CD4-positive, alpha-beta T cell treated with Interleukin-6 at 100 ng/mL for 8 hours (primary cell): ENCODE measurements around the gene PIK3C3.
"Not testable (repeated sequence)": the region's sequence is repeated elsewhere in the genome, so short reads cannot be mapped to it uniquely, and the experiment has no call there.

Experiments
- DNase-seq: peaks from one replicate; pipeline ENCODE4 v3.0.0-alpha.2; 2020; ENCODE audit warnings: mixed read lengths, low spot score

Gene PIK3C3

DNA sequence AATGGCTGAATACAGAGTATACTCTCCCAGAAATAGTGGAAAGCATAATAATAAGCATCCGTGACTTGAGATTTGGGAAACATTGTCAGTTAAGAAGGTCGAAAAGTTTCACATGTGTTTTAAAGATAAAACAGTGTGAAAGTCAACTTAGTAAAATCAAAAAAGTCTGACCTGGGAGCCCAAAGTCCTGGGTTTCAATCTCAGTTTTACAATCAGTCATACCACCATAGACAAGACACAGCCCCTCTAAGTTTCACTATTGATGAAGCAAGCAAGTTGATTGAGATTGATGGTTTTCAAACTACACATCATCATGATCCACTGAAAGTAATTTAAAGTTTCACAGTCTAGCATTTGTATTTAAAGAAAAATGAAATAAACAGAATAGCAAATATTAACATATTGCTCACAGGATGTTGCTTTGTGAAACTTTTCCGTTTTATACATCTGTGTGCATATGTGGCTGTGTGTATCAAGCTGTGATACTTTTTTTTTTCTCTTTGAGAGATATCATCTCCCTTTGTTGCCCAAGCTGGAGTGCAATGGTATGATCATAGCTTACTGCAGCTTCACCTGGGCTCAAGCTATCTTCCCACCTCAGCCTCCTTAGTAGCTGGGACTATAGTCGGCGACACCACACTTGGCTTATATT, 71.1 kb downstream of the PIK3C3 start:
- DNase-seq: no peak

- peak; percentile 25 for DNase-seq
Measured at GRCh38 chr18:42028247-42028832, 73.3 kb downstream of the PIK3C3 start.

GRCh38 chr18:42029092-42029491, 74.1 kb downstream of the PIK3C3 start:
- no peak for DNase-seq

DNA sequence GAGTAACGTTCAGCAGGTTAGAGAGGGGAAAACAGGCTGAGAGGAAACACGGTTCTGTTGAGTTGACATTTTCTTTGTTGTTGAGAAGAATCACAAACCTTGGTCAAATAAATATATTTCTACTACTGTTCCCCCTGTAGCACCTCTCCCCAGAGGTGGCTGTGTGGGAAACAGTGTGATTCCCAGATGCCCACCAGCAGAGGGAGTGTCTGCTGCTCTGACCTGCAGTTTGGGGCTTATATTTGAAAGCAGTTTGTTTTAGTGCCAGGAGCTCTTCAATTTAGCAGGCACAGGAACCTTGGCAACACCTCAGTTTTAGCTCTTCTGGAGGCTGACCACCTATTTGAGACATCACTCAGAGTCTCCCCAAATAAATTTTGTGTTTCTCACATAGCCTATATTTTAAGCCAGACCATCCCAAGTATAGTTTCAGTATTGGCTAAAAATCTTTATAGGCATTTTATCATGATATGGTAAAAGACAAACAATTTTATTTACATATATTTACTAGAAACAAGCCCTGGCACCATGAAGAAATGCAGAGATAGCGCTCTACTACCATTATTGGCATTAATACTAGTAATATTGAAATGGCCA, 75.7 kb downstream of the PIK3C3 start:
- DNase-seq: no peak

DNA sequence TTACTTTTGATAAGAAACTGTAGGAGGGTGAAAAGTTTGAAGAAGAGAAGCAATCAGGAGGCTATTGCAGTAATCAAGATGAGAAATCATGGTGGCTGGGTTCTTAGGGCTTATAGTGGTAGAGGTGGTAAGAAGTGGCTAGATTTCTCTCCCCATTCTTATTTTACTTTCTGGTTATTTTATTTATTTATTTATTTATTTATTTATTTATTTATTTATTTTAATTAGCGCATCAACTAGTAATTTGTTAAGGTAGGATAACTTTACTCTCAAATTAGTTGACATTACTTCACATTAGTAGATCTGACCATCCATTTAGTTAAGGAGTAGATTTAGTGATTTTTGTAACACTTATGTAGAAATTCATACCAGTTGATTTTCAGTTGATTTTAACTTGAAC, 77.4 kb downstream of the PIK3C3 start:
- DNase-seq: no peak

- DNase-seq: no peak
Measured at GRCh38 chr18:42033137-42033810, 78.2 kb downstream of the PIK3C3 start.

DNA sequence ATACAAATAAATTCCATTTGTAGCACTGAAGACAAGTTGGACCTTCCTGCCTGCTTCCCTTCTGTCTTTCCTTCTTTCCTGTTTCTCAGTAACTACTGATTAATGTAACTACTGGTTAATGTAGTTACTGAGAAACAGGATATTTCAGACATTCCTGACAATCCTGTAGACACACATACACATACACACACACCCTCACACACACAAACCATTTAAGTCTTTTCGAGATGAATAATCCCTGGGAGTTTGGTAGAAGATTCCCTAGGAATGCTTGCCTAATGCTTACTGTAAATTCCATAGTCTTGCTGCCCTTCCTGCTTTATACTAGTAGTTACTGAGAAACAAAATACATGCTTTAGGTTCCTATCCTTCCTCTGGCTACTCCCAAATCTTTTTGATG, 83.9 kb downstream of the PIK3C3 start:
- DNase-seq: no peak

- no peak for DNase-seq
Measured at GRCh38 chr18:42039396-42039795, 84.4 kb downstream of the PIK3C3 start.

- DNase-seq: no peak
Measured at GRCh38 chr18:42041793-42042192, 86.8 kb downstream of the PIK3C3 start.

GRCh38 chr18:42045346-42045745, 90.3 kb downstream of the PIK3C3 start:
- DNase-seq: no peak

- DNase-seq: no peak
Measured at GRCh38 chr18:42047721-42048120, 92.7 kb downstream of the PIK3C3 start.

DNA sequence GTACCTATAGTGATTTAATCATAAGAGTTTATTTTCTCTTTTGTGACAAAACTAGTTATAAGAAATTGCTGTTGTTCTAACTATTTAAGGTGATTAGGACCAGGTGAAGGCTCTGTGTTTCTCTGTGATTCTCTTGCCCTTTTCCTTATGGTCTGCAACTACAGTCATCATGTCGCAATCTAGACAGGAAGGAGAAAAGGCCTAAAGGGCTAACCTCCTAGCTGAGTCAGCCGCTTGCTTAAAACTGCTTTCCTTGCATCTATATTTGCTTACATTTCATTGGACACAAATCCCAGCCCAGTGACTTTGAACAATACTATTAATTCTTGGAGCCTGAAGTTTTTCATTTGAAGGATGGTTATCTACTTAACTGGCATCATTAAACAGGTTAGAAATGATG, 93.1 kb downstream of the PIK3C3 start:
- DNase-seq: no peak

DNA sequence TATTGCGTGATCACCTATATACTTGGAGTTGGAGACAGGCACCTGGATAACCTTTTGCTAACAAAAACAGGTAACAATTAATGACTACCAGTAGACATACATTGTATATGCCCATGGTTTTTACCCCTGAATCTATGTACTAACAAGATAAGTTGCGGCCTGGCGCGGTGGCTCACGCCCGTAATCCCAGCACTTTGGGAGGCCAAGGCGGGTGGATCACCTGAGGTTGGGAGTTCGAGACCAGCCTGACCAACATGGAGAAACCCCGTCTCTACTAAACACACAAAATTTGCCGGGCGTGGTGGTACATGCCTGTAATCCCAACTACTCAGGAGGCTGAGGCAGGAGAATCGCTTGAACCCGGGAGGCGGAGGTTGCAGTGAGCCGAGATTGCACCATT, 94.5 kb downstream of the PIK3C3 start:
- not testable (repeated sequence) for DNase-seq

DNA sequence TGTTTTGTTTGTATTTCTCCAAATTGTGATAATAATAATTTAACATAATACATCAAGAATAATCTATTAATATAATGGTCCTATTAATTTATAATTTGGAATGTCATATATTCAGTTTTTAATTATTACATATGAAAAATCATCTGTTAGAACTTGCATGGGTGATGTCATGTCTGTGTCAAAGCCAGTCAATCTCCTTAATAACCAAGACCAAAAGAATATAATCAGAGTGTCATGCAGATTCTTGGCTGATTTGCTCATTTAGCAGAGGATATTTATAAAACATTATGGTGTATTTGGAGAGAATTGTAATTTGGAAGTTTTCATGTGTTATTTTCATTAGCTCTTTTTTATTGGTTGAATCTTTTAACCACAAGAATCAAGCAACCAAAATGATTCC, 96.4 kb downstream of the PIK3C3 start:
- no peak for DNase-seq

GRCh38 chr18:42052122-42052708, 97.2 kb downstream of the PIK3C3 start:
- no peak for DNase-seq

GRCh38 chr18:42053188-42053781, 98.3 kb downstream of the PIK3C3 start:
- peak; percentile 50 for DNase-seq

- DNase-seq: no peak
Measured at GRCh38 chr18:42064109-42064508, 109.1 kb downstream of the PIK3C3 start.

GRCh38 chr18:42067518-42067917, 112.5 kb downstream of the PIK3C3 start:
- no peak for DNase-seq

DNA sequence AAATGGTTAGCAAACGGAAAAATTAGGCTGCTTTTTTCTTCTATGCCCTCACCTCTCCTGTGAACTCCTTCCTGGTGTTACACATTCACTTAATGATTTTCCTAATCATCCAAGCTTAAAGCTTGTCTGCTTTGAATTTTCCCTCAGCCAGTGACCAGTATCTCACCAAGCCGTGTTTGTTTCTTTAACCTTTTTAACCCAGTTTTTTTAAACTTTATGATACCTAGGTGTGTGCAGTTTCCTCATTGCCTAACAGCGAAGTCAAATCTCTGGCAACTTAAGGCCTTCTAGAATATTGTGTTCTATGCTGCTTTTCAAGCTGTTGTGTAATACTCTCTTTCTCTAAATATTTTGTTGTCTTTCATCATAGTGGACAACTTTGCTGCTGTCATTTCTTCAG, 113.0 kb downstream of the PIK3C3 start:
- DNase-seq: no peak

DNA sequence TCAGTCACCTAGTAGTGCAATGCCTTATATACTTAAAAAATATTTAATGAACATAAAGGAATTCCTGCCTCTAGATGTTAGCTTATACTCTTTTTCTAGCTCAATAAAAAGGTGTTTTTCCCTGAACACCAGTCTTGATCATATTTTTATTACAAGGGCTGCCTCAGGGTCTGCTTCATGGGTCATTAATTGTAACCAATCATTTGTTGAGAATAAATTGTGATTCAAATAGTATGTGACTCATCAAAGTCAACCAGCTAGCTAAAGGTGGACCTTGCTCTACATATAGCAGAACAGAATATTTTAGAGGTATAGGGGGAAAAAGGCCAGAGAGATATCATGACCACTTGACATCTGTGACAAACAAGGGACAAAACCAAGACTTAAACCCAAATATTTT, 114.0 kb downstream of the PIK3C3 start:
- no peak for DNase-seq

DNA sequence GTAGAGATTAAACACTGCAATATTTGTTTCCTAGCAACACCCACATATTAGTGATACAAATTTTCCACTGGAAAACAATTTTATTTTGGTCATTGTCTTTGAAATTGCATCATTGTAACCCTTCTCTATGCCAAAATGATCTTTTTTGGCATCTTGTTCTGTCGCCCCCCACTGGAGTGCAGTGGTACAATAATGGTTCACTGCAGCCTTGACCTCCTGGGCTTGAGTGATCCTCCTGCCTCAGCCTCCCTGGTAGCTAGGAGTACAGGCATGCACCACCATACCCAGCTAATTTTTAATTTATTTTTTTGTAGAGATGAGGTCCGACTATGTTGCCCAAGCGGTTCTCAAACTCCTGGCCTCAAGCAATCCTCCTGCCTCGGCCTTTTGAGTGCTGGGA, 117.4 kb downstream of the PIK3C3 start:
- no peak for DNase-seq

DNA sequence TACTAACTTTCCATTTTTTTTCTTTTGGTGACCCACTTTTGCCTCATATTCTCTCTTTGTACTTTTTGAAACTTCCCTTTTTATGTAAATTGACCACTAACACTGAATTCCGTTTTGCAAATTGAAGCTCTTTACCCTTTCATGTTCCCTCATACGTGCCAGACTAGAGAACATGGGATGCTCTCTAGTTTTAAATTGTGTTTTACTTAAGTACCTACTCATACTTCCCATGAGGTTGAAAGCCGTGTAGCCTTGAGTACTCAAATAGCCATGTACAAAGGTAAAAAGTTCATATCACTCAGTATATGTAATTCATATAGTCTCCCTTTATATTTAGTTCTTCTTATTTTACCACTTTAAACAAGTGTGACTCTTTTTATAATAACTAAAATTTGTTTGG, 119.7 kb downstream of the PIK3C3 start:
- no peak for DNase-seq
